Measurements from ENCODE around the gene ZNF764. TPM values are rescaled to one million over a fixed set of nuclear protein-coding genes. Genes with fewer than 3 reads are reported as not detected.

The ZNF764 gene
- total RNA-seq, 3 donors from 2014 or later: 4.0 to 8.2 (median 7.5) TPM

DNA sequence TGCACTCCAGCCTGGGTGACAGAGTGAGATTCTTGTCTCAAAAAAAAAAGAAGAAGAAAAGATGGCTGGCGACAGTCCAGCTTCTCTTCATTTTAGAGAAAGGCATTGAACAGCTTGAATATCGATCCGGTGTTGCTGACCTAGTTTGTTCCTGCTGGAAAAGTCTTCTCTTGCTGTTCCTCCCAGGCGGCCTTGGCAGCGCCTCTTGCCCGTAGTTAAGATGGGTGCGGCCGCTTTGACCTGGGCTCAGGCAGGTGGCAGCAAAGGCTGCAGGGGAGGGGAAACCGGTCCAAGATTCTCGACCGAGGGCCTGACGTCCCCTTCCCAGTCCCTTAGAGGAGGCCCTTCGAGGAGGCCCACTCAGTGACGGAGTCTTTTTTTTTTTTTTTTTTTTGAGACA lies 3.8 kb upstream of the ZNF764 start:
- no peak for DNase-seq (ENCODE audit: low spot score in 2 of 2)
- Histone ChIP-seq H3K9me3 (no peaks in the 10 kb centered on the region), H3K4me1 (no peaks in the 10 kb centered on the region), H3K36me3 (no peaks in the 10 kb centered on the region), H3K27me3 (no peaks in the 10 kb centered on the region), H3K27ac (peak overlapping the region in 1 of 2 donors; percentile 61), H3K4me3 (peak overlapping the region; percentile 43 to 67 (median 61))
- no peak for TF ChIP-seq CTCF (IDR thresholded peaks at IDR 0.05)
- no peak for TF ChIP-seq POLR2AphosphoS5 (IDR thresholded peaks at IDR 0.05)
- intact Hi-C loops (cut with DNase I; ENCODE audit: low total_unique reads): no loop called here

GRCh38 chr16:30561089-30561816 lies 3.1 kb upstream of the ZNF764 start:
- no peaks in the 10 kb centered on the region for H3K4me1 ChIP-seq
- H3K36me3 ChIP-seq: no peaks in the 10 kb centered on the region
- intact Hi-C loops (cut with DNase I; ENCODE audit: low total_unique reads): no loop called here
- peak overlapping the region; percentile 61 to 65 for H3K27ac ChIP-seq
- peak overlapping the region; percentile 43 to 67 (median 61) for H3K4me3 ChIP-seq
- TF ChIP-seq POLR2AphosphoS5 (IDR thresholded peaks at IDR 0.05) (no peak), POLR2A (IDR thresholded peaks at IDR 0.05) (no peak), CTCF (IDR thresholded peaks at IDR 0.05) (no peak)
- H3K27me3 ChIP-seq: no peaks in the 10 kb centered on the region
- DNase-seq (ENCODE audit: low spot score in 2 of 2): no peak
- no peaks in the 10 kb centered on the region for H3K9me3 ChIP-seq

GRCh38 chr16:30559690-30560089 lies 1.5 kb upstream of the ZNF764 start:
- Histone ChIP-seq H3K9me3 (no peaks in the 10 kb centered on the region), H3K27ac (no peak overlapping the region), H3K36me3 (peaks cover 7% of the 10 kb centered on the region), H3K4me3 (no peak overlapping the region), H3K27me3 (no peaks in the 10 kb centered on the region), H3K4me1 (no peaks in the 10 kb centered on the region)
- TF ChIP-seq POLR2AphosphoS5 (IDR thresholded peaks at IDR 0.05): no peak
- TF ChIP-seq POLR2A (IDR thresholded peaks at IDR 0.05): no peak
- TF ChIP-seq CTCF (IDR thresholded peaks at IDR 0.05): no peak
- intact Hi-C loops (cut with DNase I; ENCODE audit: low total_unique reads): no loop called here
- no peak for DNase-seq (ENCODE audit: low spot score in 2 of 2)

- H3K4me1 ChIP-seq: no peaks in the 10 kb centered on the region
- no peak for TF ChIP-seq CTCF (IDR thresholded peaks at IDR 0.05)
- TF ChIP-seq POLR2AphosphoS5 (IDR thresholded peaks at IDR 0.05): no peak
- no peak for TF ChIP-seq POLR2A (IDR thresholded peaks at IDR 0.05)
- intact Hi-C loops (cut with DNase I; ENCODE audit: low total_unique reads): no loop called here
- peak overlapping the region; percentile 94 to 97 for H3K27ac ChIP-seq
- DNase-seq (ENCODE audit: low spot score in 2 of 2): no peak
- no peaks in the 10 kb centered on the region for H3K27me3 ChIP-seq
- H3K36me3 ChIP-seq: peaks cover 7% of the 10 kb centered on the region
- peak overlapping the region; percentile 83 to 89 (median 87) for H3K4me3 ChIP-seq
- H3K9me3 ChIP-seq: no peaks in the 10 kb centered on the region
Measured at GRCh38 chr16:30558789-30559377, 709 bp upstream of the ZNF764 start.

DNA sequence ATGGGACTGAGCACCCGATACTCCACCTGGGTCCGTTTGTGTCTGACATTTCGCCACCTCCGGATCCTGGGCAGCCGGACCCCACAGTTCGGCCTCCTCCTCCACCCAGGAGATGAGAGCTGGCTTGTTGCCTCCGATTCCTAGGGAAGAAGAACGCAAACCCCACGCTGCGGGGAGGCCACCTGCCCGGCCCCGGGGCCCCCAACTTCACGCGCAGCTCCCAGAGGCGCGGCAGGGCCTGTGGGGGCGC lies 542 bp downstream of the ZNF764 start:
- peak overlapping the region; percentile 83 to 89 (median 87) for H3K4me3 ChIP-seq
- DNase-seq (ENCODE audit: low spot score in 2 of 2): no peak
- intact Hi-C loops (cut with DNase I; ENCODE audit: low total_unique reads): no loop called here
- H3K27me3 ChIP-seq: no peaks in the 10 kb centered on the region
- H3K27ac ChIP-seq: peak overlapping the region; percentile 94 to 97
- TF ChIP-seq CTCF (IDR thresholded peaks at IDR 0.05) (no peak), POLR2A (IDR thresholded peaks at IDR 0.05) (no peak), POLR2AphosphoS5 (IDR thresholded peaks at IDR 0.05) (no peak)
- H3K4me1 ChIP-seq: no peaks in the 10 kb centered on the region
- H3K36me3 ChIP-seq: peaks cover 7% of the 10 kb centered on the region
- H3K9me3 ChIP-seq: no peaks in the 10 kb centered on the region
